ENCODE data around the gene MYL7.

MYL7 gene

GRCh38 chr7:44120395-44120794, 20.7 kb downstream of the MYL7 start:
- Histone ChIP-seq H3K27me3 (ENCODE audit: insufficient read depth, low read depth) (no peaks in the 10 kb centered on the region), H3K9ac (no peak overlapping the region), H2AFZ (ENCODE audit: low read depth) (no peak overlapping the region), H3K27ac (no peak overlapping the region), H3K4me2 (no peak overlapping the region), H3K36me3 (ENCODE audit: insufficient read depth) (peaks cover 5% of the 10 kb centered on the region; the same call in 1 of the 2 replicates), H3K79me2 (ENCODE audit: insufficient read depth, low read depth) (peaks cover 31% of the 10 kb centered on the region), H3K4me1 (ENCODE audit: low read depth, poor library complexity, severe bottlenecking) (peaks cover 22% of the 10 kb centered on the region), H4K20me1 (ENCODE audit: insufficient read depth) (no peaks in the 10 kb centered on the region), H3K4me3 (IDR thresholded peaks at IDR 0.05; ENCODE audit: insufficient read depth, low read depth, low read length) (no peak overlapping the region)
- TF ChIP-seq, protein P1, sequence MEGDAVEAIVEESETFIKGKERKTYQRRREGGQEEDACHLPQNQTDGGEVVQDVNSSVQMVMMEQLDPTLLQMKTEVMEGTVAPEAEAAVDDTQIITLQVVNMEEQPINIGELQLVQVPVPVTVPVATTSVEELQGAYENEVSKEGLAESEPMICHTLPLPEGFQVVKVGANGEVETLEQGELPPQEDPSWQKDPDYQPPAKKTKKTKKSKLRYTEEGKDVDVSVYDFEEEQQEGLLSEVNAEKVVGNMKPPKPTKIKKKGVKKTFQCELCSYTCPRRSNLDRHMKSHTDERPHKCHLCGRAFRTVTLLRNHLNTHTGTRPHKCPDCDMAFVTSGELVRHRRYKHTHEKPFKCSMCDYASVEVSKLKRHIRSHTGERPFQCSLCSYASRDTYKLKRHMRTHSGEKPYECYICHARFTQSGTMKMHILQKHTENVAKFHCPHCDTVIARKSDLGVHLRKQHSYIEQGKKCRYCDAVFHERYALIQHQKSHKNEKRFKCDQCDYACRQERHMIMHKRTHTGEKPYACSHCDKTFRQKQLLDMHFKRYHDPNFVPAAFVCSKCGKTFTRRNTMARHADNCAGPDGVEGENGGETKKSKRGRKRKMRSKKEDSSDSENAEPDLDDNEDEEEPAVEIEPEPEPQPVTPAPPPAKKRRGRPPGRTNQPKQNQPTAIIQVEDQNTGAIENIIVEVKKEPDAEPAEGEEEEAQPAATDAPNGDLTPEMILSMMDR (conservative IDR thresholded peaks at IDR 0.05; ENCODE audit: low read depth, low read length) = no peak

- Histone ChIP-seq H3K4me3 (IDR thresholded peaks at IDR 0.05; ENCODE audit: insufficient read depth, low read depth, low read length) (no peak overlapping the region), H3K27ac (no peak overlapping the region), H2AFZ (ENCODE audit: low read depth) (no peak overlapping the region), H3K4me2 (no peak overlapping the region), H3K9ac (no peak overlapping the region), H4K20me1 (ENCODE audit: insufficient read depth) (no peaks in the 10 kb centered on the region), H3K27me3 (ENCODE audit: insufficient read depth, low read depth) (no peaks in the 10 kb centered on the region), H3K79me2 (ENCODE audit: insufficient read depth, low read depth) (peaks cover 31% of the 10 kb centered on the region), H3K36me3 (ENCODE audit: insufficient read depth) (peaks cover 5% of the 10 kb centered on the region; the same call in 1 of the 2 replicates), H3K4me1 (ENCODE audit: low read depth, poor library complexity, severe bottlenecking) (peaks cover 22% of the 10 kb centered on the region)
- TF ChIP-seq, protein P1 (conservative IDR thresholded peaks at IDR 0.05; ENCODE audit: low read depth, low read length) = no peak
These were observed 21.2 kb downstream of the MYL7 start for GRCh38 chr7:44119829-44120380.

DNA sequence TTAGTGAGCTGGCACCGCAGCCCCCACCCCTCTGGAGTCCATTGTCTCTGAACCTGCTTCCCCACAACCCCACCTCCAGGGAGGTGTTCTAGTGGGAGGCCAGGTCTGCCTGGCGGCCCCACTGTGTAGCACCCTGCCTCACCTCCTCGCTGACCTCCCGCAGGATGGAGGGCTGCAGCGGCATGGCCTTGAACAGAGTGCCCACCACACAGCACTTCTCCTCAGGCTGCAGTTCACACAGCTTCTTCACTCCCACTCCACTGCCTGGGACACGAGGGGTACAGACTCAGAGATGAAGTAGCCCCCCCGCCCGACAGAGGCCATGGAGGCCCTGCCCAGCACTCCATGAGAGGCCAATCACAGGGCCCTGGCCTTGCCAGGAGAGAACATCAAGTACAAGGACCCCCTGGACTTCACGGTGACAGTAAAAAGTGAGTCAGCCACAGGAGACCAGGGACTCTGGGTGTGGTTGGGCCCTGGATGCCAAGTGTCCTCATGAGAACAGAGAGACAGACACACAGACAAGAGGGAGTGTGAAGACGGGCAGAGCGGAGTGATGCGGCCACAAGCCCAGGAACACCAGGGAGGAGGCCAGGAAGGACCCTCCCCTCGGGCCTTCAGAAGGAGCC, 23.2 kb downstream of the MYL7 start:
- Histone ChIP-seq H3K79me2 (ENCODE audit: insufficient read depth, low read depth) (peaks cover 29% of the 10 kb centered on the region), H3K4me3 (IDR thresholded peaks at IDR 0.05; ENCODE audit: insufficient read depth, low read depth, low read length) (no peak overlapping the region), H3K4me2 (no peak overlapping the region), H3K27me3 (ENCODE audit: insufficient read depth, low read depth) (no peaks in the 10 kb centered on the region), H3K36me3 (ENCODE audit: insufficient read depth) (peaks cover 5% of the 10 kb centered on the region; the same call in 1 of the 2 replicates), H3K4me1 (ENCODE audit: low read depth, poor library complexity, severe bottlenecking) (peaks cover 17% of the 10 kb centered on the region), H3K9ac (no peak overlapping the region), H4K20me1 (ENCODE audit: insufficient read depth) (no peaks in the 10 kb centered on the region), H2AFZ (ENCODE audit: low read depth) (no peak overlapping the region), H3K27ac (no peak overlapping the region)
- TF ChIP-seq, protein P1 (conservative IDR thresholded peaks at IDR 0.05; ENCODE audit: low read depth, low read length) = no peak

GRCh38 chr7:44116789-44117666, 24.1 kb downstream of the MYL7 start:
- TF ChIP-seq, protein P1 (conservative IDR thresholded peaks at IDR 0.05; ENCODE audit: low read depth, low read length) = no peak
- Histone ChIP-seq H3K4me3 (IDR thresholded peaks at IDR 0.05; ENCODE audit: insufficient read depth, low read depth, low read length) (no peak overlapping the region), H3K4me1 (ENCODE audit: low read depth, poor library complexity, severe bottlenecking) (peaks cover 13% of the 10 kb centered on the region), H3K36me3 (ENCODE audit: insufficient read depth) (peaks cover 5% of the 10 kb centered on the region; the same call in 1 of the 2 replicates), H3K27ac (no peak overlapping the region), H3K9ac (no peak overlapping the region), H3K27me3 (ENCODE audit: insufficient read depth, low read depth) (no peaks in the 10 kb centered on the region), H3K79me2 (ENCODE audit: insufficient read depth, low read depth) (peaks cover 20% of the 10 kb centered on the region), H4K20me1 (ENCODE audit: insufficient read depth) (no peaks in the 10 kb centered on the region), H2AFZ (ENCODE audit: low read depth) (no peak overlapping the region), H3K4me2 (no peak overlapping the region)
